Measurements from ENCODE around the gene PAM.

- TF ChIP-seq CTCF (IDR thresholded peaks at IDR 0.05) (no peak), POLR2A (IDR thresholded peaks at IDR 0.05) (no peak)
These were observed 95.4 kb downstream of the PAM start for GRCh38 chr5:102850503-102850902.

Data from heart left ventricle (tissue), 13 donors.